CD14-positive monocyte (primary cell): ENCODE measurements around the gene FAM24A. TPM values are rescaled to one million over a fixed set of nuclear protein-coding genes. Genes with fewer than 3 reads are reported as not detected.
"Not testable (repeated sequence)": the region's sequence is repeated elsewhere in the genome, so short reads cannot be mapped to it uniquely, and the experiment has no call there.

ENCODE experiments used
- DNase-seq, 3 donors: peaks; one replicate each; pipeline ENCODE4 v3.0.0-alpha.2; 2011 to 2022
- H2AFZ ChIP-seq: 2 replicates; pipeline ENCODE4 v1.6.0; 2012; ENCODE audit warnings: mild to moderate bottlenecking, low read depth, low read length, inconsistent platforms; ENCODE audit not compliant: insufficient read depth, poor library complexity, severe bottlenecking
- H3K27ac ChIP-seq, 2 donors: 1 replicate in 1 of 2; 2 replicates in 1 of 2; pipeline ENCODE4 v1.5.1; 2012 to 2013; ENCODE audit warnings: low read length in 2 of 2, control low read depth in 1 of 2, inconsistent platforms in 1 of 2, low read depth in 1 of 2, mild to moderate bottlenecking in 1 of 2
- H3K27me3 ChIP-seq, 2 donors: one replicate each; pipeline versions ENCODE4 v1.6.0 to v1.6.1; 2011 to 2013; ENCODE audit warnings: low read length in 2 of 2; ENCODE audit not compliant: control insufficient read depth in 2 of 2, insufficient read depth in 2 of 2
- H3K36me3 ChIP-seq, 2 donors: replicated peaks in 1 of 2; 1 replicate in 1 of 2; 2 replicates in 1 of 2; pipeline versions ENCODE4 v1.5.1 to v1.6.1; 2012 to 2013; ENCODE audit warnings: low read length in 2 of 2, control low read depth in 1 of 2, inconsistent platforms in 1 of 2, mild to moderate bottlenecking in 1 of 2; ENCODE audit not compliant: insufficient read depth in 2 of 2, control insufficient read depth in 1 of 2
- H3K4me1 ChIP-seq, 2 donors: 1 replicate in 1 of 2; 2 replicates in 1 of 2; pipeline versions ENCODE4 v1.5.1 to v1.6.1; 2012 to 2013; ENCODE audit warnings: low read length in 2 of 2, control low read depth in 1 of 2, inconsistent platforms in 1 of 2, mild to moderate bottlenecking in 1 of 2, moderate library complexity in 1 of 2; ENCODE audit not compliant: insufficient read depth in 2 of 2, control insufficient read depth in 1 of 2
- H3K4me2 ChIP-seq: replicated peaks from 2 replicates; pipeline ENCODE3; 2012; ENCODE audit warnings: low read length, moderate library complexity, mild to moderate bottlenecking; ENCODE audit not compliant: poor library complexity, severe bottlenecking; ENCODE audit errors: extremely low read depth
- H3K4me3 ChIP-seq, 3 experiments: fragments of 200-600 bp in 1 of 3; sonication (generic) in 1 of 3; replicated peaks in 1 of 3; 1 replicate in 2 of 3; 2 replicates in 1 of 3; pipeline ENCODE4 v1.5.1; 2011 to 2013; ENCODE audit warnings: low read length in 3 of 3, mild to moderate bottlenecking in 3 of 3, control low read depth in 2 of 3, low read depth in 2 of 3, inconsistent platforms in 1 of 3, moderate library complexity in 1 of 3
- H3K79me2 ChIP-seq: 2 replicates; pipeline ENCODE4 v1.6.0; 2012; ENCODE audit warnings: mild to moderate bottlenecking, control low read depth, inconsistent platforms, low read length, moderate library complexity; ENCODE audit not compliant: insufficient read depth
- H3K9ac ChIP-seq: 2 replicates; pipeline ENCODE4 v1.6.0; 2017; ENCODE audit warnings: low read length, mild to moderate bottlenecking; ENCODE audit not compliant: insufficient read depth, poor library complexity, severe bottlenecking
- H3K9me3 ChIP-seq, 2 donors: replicated peaks in 1 of 2; 1 replicate in 1 of 2; 2 replicates in 1 of 2; pipeline versions ENCODE4 v1.5.1 to v1.6.1; 2012 to 2013; ENCODE audit warnings: low read length in 2 of 2, control low read depth in 1 of 2; ENCODE audit not compliant: control insufficient read depth in 1 of 2, insufficient read depth in 1 of 2
- H4K20me1 ChIP-seq: 2 replicates; pipeline ENCODE4 v1.6.0; 2012; ENCODE audit warnings: mild to moderate bottlenecking, low read length, control low read depth, moderate library complexity; ENCODE audit not compliant: insufficient read depth
- H3K27ac Mint-ChIP-seq, 7 donors: one replicate each; pipeline ENCODE4 v1.8.0; 2020; ENCODE audit warnings: mild to moderate bottlenecking in 7 of 7, mixed read lengths in 7 of 7, moderate library complexity in 6 of 7, inconsistent platforms in 2 of 7
- H3K27me3 Mint-ChIP-seq, 3 donors: one replicate each; pipeline ENCODE4 v1.8.0; 2021 to 2022; ENCODE audit warnings: low read depth in 3 of 3, mild to moderate bottlenecking in 3 of 3, mixed read lengths in 3 of 3, moderate library complexity in 3 of 3, inconsistent platforms in 1 of 3
- H3K36me3 Mint-ChIP-seq, 2 donors: one replicate each; pipeline ENCODE4 v1.8.0; 2020; ENCODE audit warnings: mixed read lengths in 2 of 2, inconsistent platforms in 1 of 2, mild to moderate bottlenecking in 1 of 2
- H3K4me1 Mint-ChIP-seq: one replicate; pipeline ENCODE4 v1.8.0; 2020; ENCODE audit warnings: mild to moderate bottlenecking, mixed read lengths
- H3K4me3 Mint-ChIP-seq, 2 donors: one replicate each; pipeline ENCODE4 v1.8.0; 2020; ENCODE audit warnings: mild to moderate bottlenecking in 2 of 2, mixed read lengths in 2 of 2, moderate library complexity in 1 of 2
- H3K9me3 Mint-ChIP-seq, 7 donors: one replicate each; pipeline ENCODE4 v1.8.0; 2020 to 2022; ENCODE audit warnings: mixed read lengths in 7 of 7, mild to moderate bottlenecking in 6 of 7, moderate library complexity in 6 of 7, inconsistent platforms in 2 of 7
- CTCF ChIP-seq: fragments of 200-600 bp; IDR thresholded peaks from one replicate; pipeline ENCODE4 v1.8.0; 2022; ENCODE audit warnings: antibody characterized with exemption, mild to moderate bottlenecking
- WGBS: methylation state at CpG from one replicate; pipeline ENCODE4 v1.1.5; 2013; ENCODE audit warnings: missing lambda C conversion rate; ENCODE audit not compliant: insufficient coverage; 5-methylcytosine and 5-hydroxymethylcytosine counted together
- intact Hi-C, 2 donors: fragments of 100-400 bp; cut with micrococcal nuclease; formaldehyde crosslinking; loops; one replicate each; pipeline versions ENCODE4 v1.15.0 to v1.15.1; 2023
- polyA plus RNA-seq, 3 donors: library from polyadenylated mRNA; depleted of rRNA in 1 of 3; unstranded in 2 of 3; stranded (reverse) in 1 of 3; fragments of 300-500 nt in 2 of 3; fragments of >200 nt in 1 of 3; fragmentation: Illumina TruSeq in 2 of 3; gene quantifications; 1 replicate in 2 of 3; 2 replicates in 1 of 3; pipeline ENCODE4 v1.2.3, GENCODE V29; 2012 to 2021

FAM24A gene
- polyA plus RNA-seq, 3 donors, result not detected

DNA sequence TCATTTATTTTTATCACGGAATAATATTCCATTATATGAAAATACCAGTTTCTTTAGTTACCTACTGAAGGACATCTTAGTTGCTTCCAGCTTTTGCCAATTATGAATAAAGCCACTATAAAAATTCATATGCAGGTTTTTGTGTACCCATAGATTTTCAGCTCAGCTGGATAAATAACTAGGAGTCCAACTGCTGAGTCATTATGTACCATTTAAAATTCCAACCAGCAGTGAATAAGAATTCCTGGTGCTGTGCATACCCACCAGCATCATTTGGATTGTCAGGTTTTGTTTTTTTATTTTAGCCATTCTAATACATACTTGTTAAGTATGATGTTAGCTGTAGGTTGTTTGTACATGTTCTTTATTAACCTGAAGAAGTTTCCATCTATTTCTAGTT lies 45.5 kb upstream of the FAM24A start:
- Histone ChIP-seq H3K79me2 (no peaks in the 10 kb centered on the region), H4K20me1 (peaks cover 4% of the 10 kb centered on the region), H3K9ac (no peak overlapping the region), H3K4me1 (no peaks in the 10 kb centered on the region), H3K27ac (no peak overlapping the region), H3K36me3 (no peaks in the 10 kb centered on the region), H3K9me3 (no peaks in the 10 kb centered on the region), H3K4me3 (no peak overlapping the region), H2AFZ (no peak overlapping the region), H3K27me3 (no peaks in the 10 kb centered on the region), H3K4me2 (no peak overlapping the region)
- no peak for DNase-seq
- Mint-ChIP-seq H3K9me3 (peaks cover 6 to 16% (median 15%) of the 10 kb centered on the region in 7 donors), H3K4me1 (peaks cover 5% of the 10 kb centered on the region), H3K4me3 (no peak overlapping the region), H3K27me3 (peaks cover 0 to 1% (median 0%) of the 10 kb centered on the region in 3 donors), H3K27ac (no peak overlapping the region), H3K36me3 (peaks cover 2 to 6% of the 10 kb centered on the region in 2 donors)
- WGBS, result no CpG with 5 or more reads among the region's 1 CpG
- TF ChIP-seq CTCF, result no peak
- intact Hi-C loops, result no loop called here

GRCh38 chr10:122866757-122867482 lies 43.5 kb upstream of the FAM24A start:
- H3K9ac ChIP-seq, H3K36me3 Mint-ChIP-seq, H3K36me3 ChIP-seq, H3K4me3 Mint-ChIP-seq, H3K9me3 ChIP-seq, H3K4me2 ChIP-seq, H3K27me3 ChIP-seq, H3K27me3 Mint-ChIP-seq, H4K20me1 ChIP-seq, H3K27ac ChIP-seq, H3K79me2 ChIP-seq, H3K4me1 Mint-ChIP-seq, H3K4me3 ChIP-seq, H3K4me1 ChIP-seq, DNase-seq, H2AFZ ChIP-seq, intact Hi-C loops: not testable (repeated sequence)
- H3K27ac Mint-ChIP-seq, result peak overlapping the region in 1 of 7 donors; percentile 7
- H3K9me3 Mint-ChIP-seq, result peaks cover 9 to 22% (median 16%) of the 10 kb centered on the region in 7 donors
- WGBS, result 100% methylated on average over 1 of the region's 3 CpGs

- H3K4me3 Mint-ChIP-seq, H3K36me3 ChIP-seq, H4K20me1 ChIP-seq, H3K4me1 Mint-ChIP-seq, H3K4me1 ChIP-seq, H3K27me3 ChIP-seq, H3K4me2 ChIP-seq, H3K36me3 Mint-ChIP-seq, H3K9me3 ChIP-seq, DNase-seq, H2AFZ ChIP-seq, H3K27ac ChIP-seq, H3K9ac ChIP-seq, H3K27me3 Mint-ChIP-seq, intact Hi-C loops, H3K4me3 ChIP-seq, H3K27ac Mint-ChIP-seq, H3K79me2 ChIP-seq: not testable (repeated sequence)
- no CpG with 5 or more reads among the region's 2 CpGs for WGBS
- H3K9me3 Mint-ChIP-seq, result peaks cover 11 to 25% (median 19%) of the 10 kb centered on the region in 7 donors
Measured at GRCh38 chr10:122868768-122869167, 41.6 kb upstream of the FAM24A start.

GRCh38 chr10:122871947-122872346 lies 38.5 kb upstream of the FAM24A start:
- H3K4me1 ChIP-seq, H3K4me2 ChIP-seq, H3K9me3 ChIP-seq, H3K27ac Mint-ChIP-seq, H3K27ac ChIP-seq, H3K27me3 Mint-ChIP-seq, H3K9ac ChIP-seq, H3K36me3 ChIP-seq, H3K4me3 ChIP-seq, H3K4me3 Mint-ChIP-seq, H3K36me3 Mint-ChIP-seq, DNase-seq, H3K27me3 ChIP-seq, H4K20me1 ChIP-seq, H2AFZ ChIP-seq, H3K79me2 ChIP-seq, H3K4me1 Mint-ChIP-seq: not testable (repeated sequence)
- no CpG with 5 or more reads among the region's 2 CpGs for WGBS
- intact Hi-C loops, result loop anchor here in 1 of 2 donors (10.0 kb wide), 1 partner anchor 283 kb away; the partner anchor contains the start of gene BUB3
- H3K9me3 Mint-ChIP-seq, result peaks cover 12 to 28% (median 21%) of the 10 kb centered on the region in 7 donors
